Panc1 (cell line): ENCODE data around the gene RNASEH2A.

Experiments used
- POLR2AphosphoS5 ChIP-seq: IDR thresholded peaks from 2 replicates; pipeline ENCODE4 v1.6.1; 2012; ENCODE audit warnings: mild to moderate bottlenecking, low read depth, low read length, moderate library complexity
- REST ChIP-seq, 2 experiments: IDR thresholded peaks; 2 replicates each; pipeline ENCODE4 v1.6.1; 2011 to 2012; ENCODE audit warnings: low read depth in 2 of 2, control low read depth in 1 of 2, low read length in 1 of 2, mild to moderate bottlenecking in 1 of 2, moderate library complexity in 1 of 2; ENCODE audit not compliant: insufficient read depth in 1 of 2
- SIN3A ChIP-seq: IDR thresholded peaks from 2 replicates; pipeline ENCODE4 v1.6.1; 2012; ENCODE audit warnings: low read depth, mild to moderate bottlenecking, low read length, moderate library complexity, borderline replicate concordance; ENCODE audit not compliant: insufficient read depth
- TCF7L2 ChIP-seq: IDR thresholded peaks from 2 replicates; pipeline ENCODE4 v1.6.1; 2011; ENCODE audit warnings: mild to moderate bottlenecking, low read depth, low read length, inconsistent platforms
- TF ChIP-seq, protein P1 (sequence below): fragments of 450-650 bp; IDR thresholded peaks from 2 replicates; pipeline ENCODE4 v1.5.1; 2017; ENCODE audit warnings: mild to moderate bottlenecking

DNA sequence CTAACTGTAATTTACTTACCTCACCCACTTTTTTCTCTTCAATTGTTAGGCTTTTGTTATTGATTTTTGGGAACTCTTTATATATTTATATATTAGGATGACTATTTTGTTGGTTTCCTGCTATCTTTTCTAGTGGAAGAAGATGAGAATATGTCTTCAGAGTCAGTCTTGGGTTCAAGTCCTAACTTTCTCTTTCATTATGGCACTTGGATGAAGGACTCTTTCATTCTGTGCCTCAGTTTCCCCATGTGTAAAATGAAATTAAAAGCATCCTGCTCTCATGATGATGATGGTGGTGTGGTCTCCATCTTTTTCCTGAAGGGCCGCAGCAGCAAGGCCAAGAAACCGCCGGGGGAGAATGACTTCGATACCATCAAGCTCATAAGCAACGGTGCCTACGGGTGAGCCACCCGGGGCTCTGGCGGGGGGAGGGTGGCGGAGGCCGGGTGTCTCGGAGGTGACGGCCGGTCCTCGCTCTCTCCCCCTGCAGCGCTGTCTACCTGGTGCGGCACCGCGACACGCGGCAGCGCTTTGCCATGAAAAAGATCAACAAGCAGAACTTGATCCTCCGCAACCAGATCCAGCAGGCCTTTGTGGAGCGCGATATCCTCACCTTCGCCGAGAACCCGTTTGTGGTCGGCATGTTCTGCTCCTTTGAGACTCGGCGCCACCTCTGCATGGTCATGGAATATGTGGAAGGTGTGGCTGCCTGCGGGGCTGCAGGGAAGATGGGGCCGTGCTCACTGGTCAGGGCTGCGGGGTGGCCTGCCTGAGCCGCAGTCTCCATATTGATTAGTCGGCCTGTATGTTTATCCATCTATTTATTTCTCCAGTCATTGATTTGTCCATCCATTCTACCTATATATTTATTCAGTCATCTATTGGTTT is 51.9 kb downstream of the RNASEH2A start:
- TF ChIP-seq, protein P1, sequence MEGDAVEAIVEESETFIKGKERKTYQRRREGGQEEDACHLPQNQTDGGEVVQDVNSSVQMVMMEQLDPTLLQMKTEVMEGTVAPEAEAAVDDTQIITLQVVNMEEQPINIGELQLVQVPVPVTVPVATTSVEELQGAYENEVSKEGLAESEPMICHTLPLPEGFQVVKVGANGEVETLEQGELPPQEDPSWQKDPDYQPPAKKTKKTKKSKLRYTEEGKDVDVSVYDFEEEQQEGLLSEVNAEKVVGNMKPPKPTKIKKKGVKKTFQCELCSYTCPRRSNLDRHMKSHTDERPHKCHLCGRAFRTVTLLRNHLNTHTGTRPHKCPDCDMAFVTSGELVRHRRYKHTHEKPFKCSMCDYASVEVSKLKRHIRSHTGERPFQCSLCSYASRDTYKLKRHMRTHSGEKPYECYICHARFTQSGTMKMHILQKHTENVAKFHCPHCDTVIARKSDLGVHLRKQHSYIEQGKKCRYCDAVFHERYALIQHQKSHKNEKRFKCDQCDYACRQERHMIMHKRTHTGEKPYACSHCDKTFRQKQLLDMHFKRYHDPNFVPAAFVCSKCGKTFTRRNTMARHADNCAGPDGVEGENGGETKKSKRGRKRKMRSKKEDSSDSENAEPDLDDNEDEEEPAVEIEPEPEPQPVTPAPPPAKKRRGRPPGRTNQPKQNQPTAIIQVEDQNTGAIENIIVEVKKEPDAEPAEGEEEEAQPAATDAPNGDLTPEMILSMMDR: no peak
- TF ChIP-seq POLR2AphosphoS5 (no peak), REST (IDR thresholded peaks at IDR 0.05; ENCODE audit: insufficient read depth in 1 of 2, low read depth in 2 of 2, low read length in 1 of 2) (no peak), TCF7L2 (no peak), SIN3A (no peak)
